CD14-positive monocyte (primary cell): ENCODE results near the gene AKTIP. TPM values are rescaled to one million over a fixed set of nuclear protein-coding genes. Genes with fewer than 3 reads are reported as not detected.
A peak's percentile ranks its signal among the peaks of the same experiment; 100 is the strongest.

Experiments
- DNase-seq, 3 donors: peaks; one replicate each; pipeline ENCODE4 v3.0.0-alpha.2; 2011 to 2022
- H2AFZ ChIP-seq: 2 replicates; pipeline ENCODE4 v1.6.0; 2012; ENCODE audit warnings: mild to moderate bottlenecking, low read depth, low read length, inconsistent platforms; ENCODE audit not compliant: insufficient read depth, poor library complexity, severe bottlenecking
- H3K27ac ChIP-seq, 2 donors: 1 replicate in 1 of 2; 2 replicates in 1 of 2; pipeline ENCODE4 v1.5.1; 2012 to 2013; ENCODE audit warnings: low read length in 2 of 2, control low read depth in 1 of 2, inconsistent platforms in 1 of 2, low read depth in 1 of 2, mild to moderate bottlenecking in 1 of 2
- H3K27me3 ChIP-seq, 2 donors: one replicate each; pipeline versions ENCODE4 v1.6.0 to v1.6.1; 2011 to 2013; ENCODE audit warnings: low read length in 2 of 2; ENCODE audit not compliant: control insufficient read depth in 2 of 2, insufficient read depth in 2 of 2
- H3K36me3 ChIP-seq, 2 donors: replicated peaks in 1 of 2; 1 replicate in 1 of 2; 2 replicates in 1 of 2; pipeline versions ENCODE4 v1.5.1 to v1.6.1; 2012 to 2013; ENCODE audit warnings: low read length in 2 of 2, control low read depth in 1 of 2, inconsistent platforms in 1 of 2, mild to moderate bottlenecking in 1 of 2; ENCODE audit not compliant: insufficient read depth in 2 of 2, control insufficient read depth in 1 of 2
- H3K4me1 ChIP-seq, 2 donors: 1 replicate in 1 of 2; 2 replicates in 1 of 2; pipeline versions ENCODE4 v1.5.1 to v1.6.1; 2012 to 2013; ENCODE audit warnings: low read length in 2 of 2, control low read depth in 1 of 2, inconsistent platforms in 1 of 2, mild to moderate bottlenecking in 1 of 2, moderate library complexity in 1 of 2; ENCODE audit not compliant: insufficient read depth in 2 of 2, control insufficient read depth in 1 of 2
- H3K4me2 ChIP-seq: replicated peaks from 2 replicates; pipeline ENCODE3; 2012; ENCODE audit warnings: low read length, moderate library complexity, mild to moderate bottlenecking; ENCODE audit not compliant: poor library complexity, severe bottlenecking; ENCODE audit errors: extremely low read depth
- H3K4me3 ChIP-seq, 3 experiments: fragments of 200-600 bp in 1 of 3; sonication (generic) in 1 of 3; replicated peaks in 1 of 3; 1 replicate in 2 of 3; 2 replicates in 1 of 3; pipeline ENCODE4 v1.5.1; 2011 to 2013; ENCODE audit warnings: low read length in 3 of 3, mild to moderate bottlenecking in 3 of 3, control low read depth in 2 of 3, low read depth in 2 of 3, inconsistent platforms in 1 of 3, moderate library complexity in 1 of 3
- H3K79me2 ChIP-seq: 2 replicates; pipeline ENCODE4 v1.6.0; 2012; ENCODE audit warnings: mild to moderate bottlenecking, control low read depth, inconsistent platforms, low read length, moderate library complexity; ENCODE audit not compliant: insufficient read depth
- H3K9ac ChIP-seq: 2 replicates; pipeline ENCODE4 v1.6.0; 2017; ENCODE audit warnings: low read length, mild to moderate bottlenecking; ENCODE audit not compliant: insufficient read depth, poor library complexity, severe bottlenecking
- H3K9me3 ChIP-seq, 2 donors: replicated peaks in 1 of 2; 1 replicate in 1 of 2; 2 replicates in 1 of 2; pipeline versions ENCODE4 v1.5.1 to v1.6.1; 2012 to 2013; ENCODE audit warnings: low read length in 2 of 2, control low read depth in 1 of 2; ENCODE audit not compliant: control insufficient read depth in 1 of 2, insufficient read depth in 1 of 2
- H4K20me1 ChIP-seq: 2 replicates; pipeline ENCODE4 v1.6.0; 2012; ENCODE audit warnings: mild to moderate bottlenecking, low read length, control low read depth, moderate library complexity; ENCODE audit not compliant: insufficient read depth
- H3K27ac Mint-ChIP-seq, 7 donors: one replicate each; pipeline ENCODE4 v1.8.0; 2020; ENCODE audit warnings: mild to moderate bottlenecking in 7 of 7, mixed read lengths in 7 of 7, moderate library complexity in 6 of 7, inconsistent platforms in 2 of 7
- H3K27me3 Mint-ChIP-seq, 3 donors: one replicate each; pipeline ENCODE4 v1.8.0; 2021 to 2022; ENCODE audit warnings: low read depth in 3 of 3, mild to moderate bottlenecking in 3 of 3, mixed read lengths in 3 of 3, moderate library complexity in 3 of 3, inconsistent platforms in 1 of 3
- H3K36me3 Mint-ChIP-seq, 2 donors: one replicate each; pipeline ENCODE4 v1.8.0; 2020; ENCODE audit warnings: mixed read lengths in 2 of 2, inconsistent platforms in 1 of 2, mild to moderate bottlenecking in 1 of 2
- H3K4me1 Mint-ChIP-seq: one replicate; pipeline ENCODE4 v1.8.0; 2020; ENCODE audit warnings: mild to moderate bottlenecking, mixed read lengths
- H3K4me3 Mint-ChIP-seq, 2 donors: one replicate each; pipeline ENCODE4 v1.8.0; 2020; ENCODE audit warnings: mild to moderate bottlenecking in 2 of 2, mixed read lengths in 2 of 2, moderate library complexity in 1 of 2
- H3K9me3 Mint-ChIP-seq, 7 donors: one replicate each; pipeline ENCODE4 v1.8.0; 2020 to 2022; ENCODE audit warnings: mixed read lengths in 7 of 7, mild to moderate bottlenecking in 6 of 7, moderate library complexity in 6 of 7, inconsistent platforms in 2 of 7
- WGBS: methylation state at CpG from one replicate; pipeline ENCODE4 v1.1.5; 2013; ENCODE audit warnings: missing lambda C conversion rate; ENCODE audit not compliant: insufficient coverage; 5-methylcytosine and 5-hydroxymethylcytosine counted together
- intact Hi-C, 2 donors: fragments of 100-400 bp; cut with micrococcal nuclease; formaldehyde crosslinking; loops; one replicate each; pipeline versions ENCODE4 v1.15.0 to v1.15.1; 2023
- polyA plus RNA-seq, 3 donors: library from polyadenylated mRNA; depleted of rRNA in 1 of 3; unstranded in 2 of 3; stranded (reverse) in 1 of 3; fragments of 300-500 nt in 2 of 3; fragments of >200 nt in 1 of 3; fragmentation: Illumina TruSeq in 2 of 3; gene quantifications; 1 replicate in 2 of 3; 2 replicates in 1 of 3; pipeline ENCODE4 v1.2.3, GENCODE V29; 2012 to 2021
- TF ChIP-seq, protein P1 (sequence below): fragments of 200-600 bp; IDR thresholded peaks from one replicate; pipeline ENCODE4 v1.8.0; 2022; ENCODE audit warnings: antibody characterized with exemption, mild to moderate bottlenecking

Gene AKTIP
- polyA plus RNA-seq, 3 donors: 5.8 to 9.9 (median 8.7) TPM

DNA sequence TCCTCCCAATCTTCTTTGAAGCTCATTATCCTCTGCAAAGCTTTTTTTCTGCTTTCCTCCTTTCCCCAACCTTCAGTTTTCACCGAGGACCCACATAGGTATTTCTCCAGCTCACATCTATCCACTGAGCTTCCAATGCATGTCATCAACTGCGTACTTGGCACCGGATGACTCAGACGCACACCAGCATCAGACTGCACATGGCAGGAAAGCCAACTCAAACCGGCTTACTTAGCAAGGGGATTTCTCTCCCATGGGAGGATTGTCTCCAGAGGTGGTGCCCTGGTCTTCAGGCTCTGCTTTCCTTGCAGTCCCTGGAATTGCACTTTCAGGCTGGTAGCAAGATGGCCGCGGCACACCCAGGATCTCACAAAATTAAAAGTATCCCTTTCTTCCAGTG, 1.7 kb upstream of the AKTIP start:
- Mint-ChIP-seq H3K27me3 (peaks cover 5 to 13% (median 12%) of the 10 kb centered on the region in 3 donors), H3K36me3 (peaks cover 5 to 7% of the 10 kb centered on the region in 2 donors), H3K4me1 (peaks cover 26% of the 10 kb centered on the region), H3K9me3 (no peaks in the 10 kb centered on the region), H3K27ac (peak overlapping the region in 2 of 7 donors; percentile 15 to 56), H3K4me3 (no peak overlapping the region)
- Histone ChIP-seq H3K9ac (no peak overlapping the region), H2AFZ (peak overlapping the region; percentile 93), H3K4me2 (peak overlapping the region; percentile 91), H3K79me2 (peaks cover 12% of the 10 kb centered on the region), H3K4me3 (no peak overlapping the region), H3K27ac (no peak overlapping the region), H3K27me3 (peaks cover 0 to 3% of the 10 kb centered on the region in 2 donors), H3K9me3 (no peaks in the 10 kb centered on the region), H3K4me1 (peaks cover 27 to 31% of the 10 kb centered on the region in 2 donors), H4K20me1 (no peaks in the 10 kb centered on the region), H3K36me3 (peaks cover 0 to 5% of the 10 kb centered on the region in 2 donors)
- 99% methylated on average over 7 of the region's 7 CpGs for WGBS
- intact Hi-C loops: no loop called here
- TF ChIP-seq, protein P1, sequence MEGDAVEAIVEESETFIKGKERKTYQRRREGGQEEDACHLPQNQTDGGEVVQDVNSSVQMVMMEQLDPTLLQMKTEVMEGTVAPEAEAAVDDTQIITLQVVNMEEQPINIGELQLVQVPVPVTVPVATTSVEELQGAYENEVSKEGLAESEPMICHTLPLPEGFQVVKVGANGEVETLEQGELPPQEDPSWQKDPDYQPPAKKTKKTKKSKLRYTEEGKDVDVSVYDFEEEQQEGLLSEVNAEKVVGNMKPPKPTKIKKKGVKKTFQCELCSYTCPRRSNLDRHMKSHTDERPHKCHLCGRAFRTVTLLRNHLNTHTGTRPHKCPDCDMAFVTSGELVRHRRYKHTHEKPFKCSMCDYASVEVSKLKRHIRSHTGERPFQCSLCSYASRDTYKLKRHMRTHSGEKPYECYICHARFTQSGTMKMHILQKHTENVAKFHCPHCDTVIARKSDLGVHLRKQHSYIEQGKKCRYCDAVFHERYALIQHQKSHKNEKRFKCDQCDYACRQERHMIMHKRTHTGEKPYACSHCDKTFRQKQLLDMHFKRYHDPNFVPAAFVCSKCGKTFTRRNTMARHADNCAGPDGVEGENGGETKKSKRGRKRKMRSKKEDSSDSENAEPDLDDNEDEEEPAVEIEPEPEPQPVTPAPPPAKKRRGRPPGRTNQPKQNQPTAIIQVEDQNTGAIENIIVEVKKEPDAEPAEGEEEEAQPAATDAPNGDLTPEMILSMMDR: no peak
- DNase-seq: peak in 1 of 3 donors; percentile 27

DNA sequence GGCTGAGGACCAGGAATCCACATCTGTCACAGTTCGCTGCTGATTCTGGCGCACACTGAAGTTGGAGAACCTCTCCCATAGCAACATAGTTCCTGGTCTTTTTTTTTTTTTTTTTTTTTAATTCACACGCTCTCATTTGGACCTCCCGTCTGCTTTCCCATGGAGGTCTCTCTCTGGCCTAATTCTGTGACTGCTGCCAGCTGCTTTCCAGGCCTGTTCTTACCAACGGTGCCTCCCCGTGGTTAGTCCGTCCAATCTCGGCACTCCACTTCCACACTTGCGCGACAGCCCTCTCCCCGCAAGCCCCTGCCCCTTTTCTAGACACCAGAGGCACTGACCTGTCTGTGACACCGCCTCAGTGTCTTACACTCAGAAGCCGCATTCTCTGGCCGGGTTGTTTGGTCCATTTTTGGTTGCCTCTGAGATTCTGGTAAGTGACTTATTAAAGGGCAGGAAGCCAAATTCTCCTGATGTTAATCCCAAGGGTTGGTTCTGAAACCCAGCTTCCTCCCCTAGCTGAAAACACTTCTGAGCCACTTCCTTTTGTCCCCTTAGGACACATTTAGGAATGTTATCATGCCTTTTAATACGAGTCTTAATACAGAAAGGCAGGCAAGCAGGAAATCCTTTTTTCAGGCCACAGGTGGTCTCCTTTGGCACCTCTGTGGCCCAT, 1.1 kb upstream of the AKTIP start:
- Histone ChIP-seq H3K79me2 (peaks cover 12% of the 10 kb centered on the region), H3K27ac (peak overlapping the region in 1 of 2 donors; percentile 78), H3K4me1 (peaks cover 27 to 31% of the 10 kb centered on the region in 2 donors), H3K4me3 (peak overlapping the region; percentile 64 to 88 (median 71)), H4K20me1 (no peaks in the 10 kb centered on the region), H3K9me3 (no peaks in the 10 kb centered on the region), H3K27me3 (peaks cover 0 to 3% of the 10 kb centered on the region in 2 donors), H3K4me2 (peak overlapping the region; percentile 91), H3K9ac (peak overlapping the region; percentile 51), H3K36me3 (peaks cover under 1 to 6% of the 10 kb centered on the region in 2 donors), H2AFZ (peak overlapping the region; percentile 93)
- peak overlapping the region; percentile 79 to 95 (median 92) for H3K27ac Mint-ChIP-seq
- peaks cover 5 to 13% (median 12%) of the 10 kb centered on the region in 3 donors for H3K27me3 Mint-ChIP-seq
- H3K36me3 Mint-ChIP-seq: peaks cover 7 to 8% of the 10 kb centered on the region in 2 donors
- no peaks in the 10 kb centered on the region for H3K9me3 Mint-ChIP-seq
- H3K4me1 Mint-ChIP-seq: peaks cover 26% of the 10 kb centered on the region
- intact Hi-C loops: loop anchor here in 1 of 2 donors (2.0 kb wide), 1 partner anchor 69 kb away; the partner anchor contains the start of gene RBL2
- WGBS: 8% methylated on average over 9 of the region's 15 CpGs
- TF ChIP-seq, protein P1: no peak
- DNase-seq: peak in 1 of 3 donors; percentile 20
- H3K4me3 Mint-ChIP-seq: peak overlapping the region; percentile 91
